ENCODE results near the gene KLF16.

KLF16 gene

DNA sequence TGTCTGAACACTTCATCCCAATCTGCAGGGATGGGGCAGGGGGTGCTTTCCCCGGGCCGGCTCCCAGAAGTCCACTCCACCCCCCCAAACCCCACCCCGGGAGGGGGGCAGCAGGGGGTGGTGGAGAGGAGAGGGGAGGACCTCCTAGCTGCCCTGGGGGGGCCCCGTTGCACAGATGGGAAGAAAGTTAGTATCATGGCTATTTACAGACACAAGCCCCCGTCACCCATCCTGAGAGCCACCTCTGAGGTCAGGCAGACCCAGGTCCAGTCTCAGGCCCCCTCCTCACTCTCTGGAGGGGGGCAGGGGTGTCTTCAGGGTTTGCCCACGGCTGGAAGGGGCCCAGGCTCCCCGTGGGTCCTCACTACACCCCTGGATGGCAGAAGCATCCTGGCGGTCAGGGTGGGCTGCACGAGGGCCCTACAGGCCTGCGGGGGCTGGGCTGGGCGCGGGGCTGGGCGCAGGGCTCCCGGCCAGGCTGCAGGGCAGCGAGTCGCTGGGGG is 9.3 kb downstream of the KLF16 start:
- FAIRE-seq: no peak

DNA sequence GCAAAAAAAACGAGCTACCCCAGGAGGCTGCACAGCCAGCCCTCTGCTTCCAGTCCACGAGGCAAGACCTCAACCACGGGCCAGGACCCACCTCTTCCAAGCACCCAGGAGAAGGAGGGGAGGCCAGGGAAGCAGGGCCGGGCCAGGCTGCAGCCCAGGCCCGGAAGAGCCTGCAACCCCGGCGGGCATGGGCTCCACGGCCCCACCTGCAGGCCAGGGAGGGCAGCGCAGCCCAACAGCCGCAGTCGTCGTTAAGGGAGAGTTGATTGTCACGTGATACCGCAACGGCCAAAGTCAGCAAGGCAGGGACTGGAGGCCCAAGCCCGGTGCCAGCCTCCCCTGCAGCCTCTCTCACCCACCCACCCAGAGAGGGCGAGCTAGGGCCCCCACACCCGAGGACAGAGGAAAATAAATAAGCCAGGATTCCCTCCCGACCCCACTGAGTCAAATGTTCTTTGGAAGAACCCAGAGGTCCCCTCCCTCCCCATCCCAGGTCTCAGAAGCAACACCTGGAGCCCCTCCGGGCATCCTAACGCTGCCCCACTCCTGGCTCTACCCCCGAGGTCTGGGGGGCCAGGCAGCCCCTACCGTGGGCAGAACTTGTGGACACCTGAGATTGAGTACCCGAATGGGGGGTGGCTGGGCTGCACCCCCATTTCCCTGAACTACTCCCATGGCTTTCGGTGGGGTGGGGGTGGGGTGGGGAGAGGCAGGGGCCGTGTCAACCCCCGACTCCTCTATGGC is 9.9 kb downstream of the KLF16 start:
- no peak for FAIRE-seq

DNA sequence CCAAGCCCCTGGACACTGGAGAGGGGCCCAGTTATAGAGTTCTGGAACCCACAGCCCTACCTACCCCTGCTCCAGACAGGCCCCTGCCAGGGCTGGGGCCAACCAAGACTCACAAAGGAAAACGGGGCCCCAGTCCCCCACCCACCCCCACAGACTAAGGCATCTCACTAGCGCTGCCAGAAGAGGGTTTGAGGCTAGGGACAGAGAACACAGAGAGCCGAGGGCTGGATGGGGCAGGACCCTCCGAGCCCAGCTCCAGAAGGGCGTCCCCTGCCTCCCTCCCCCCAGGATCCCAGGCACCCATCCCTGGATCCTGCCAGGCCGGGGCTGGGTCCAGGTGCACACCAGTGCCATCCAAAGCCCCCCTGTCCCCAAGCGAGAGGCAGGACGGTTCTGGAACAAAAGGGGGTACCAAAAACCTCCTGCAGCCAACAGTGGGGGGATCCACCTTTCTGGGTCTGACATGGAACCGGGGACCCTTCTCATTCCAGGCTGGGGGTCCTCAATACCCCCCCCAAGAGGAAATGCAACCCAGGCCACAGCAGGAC is 10.7 kb downstream of the KLF16 start:
- no peak for FAIRE-seq

DNA sequence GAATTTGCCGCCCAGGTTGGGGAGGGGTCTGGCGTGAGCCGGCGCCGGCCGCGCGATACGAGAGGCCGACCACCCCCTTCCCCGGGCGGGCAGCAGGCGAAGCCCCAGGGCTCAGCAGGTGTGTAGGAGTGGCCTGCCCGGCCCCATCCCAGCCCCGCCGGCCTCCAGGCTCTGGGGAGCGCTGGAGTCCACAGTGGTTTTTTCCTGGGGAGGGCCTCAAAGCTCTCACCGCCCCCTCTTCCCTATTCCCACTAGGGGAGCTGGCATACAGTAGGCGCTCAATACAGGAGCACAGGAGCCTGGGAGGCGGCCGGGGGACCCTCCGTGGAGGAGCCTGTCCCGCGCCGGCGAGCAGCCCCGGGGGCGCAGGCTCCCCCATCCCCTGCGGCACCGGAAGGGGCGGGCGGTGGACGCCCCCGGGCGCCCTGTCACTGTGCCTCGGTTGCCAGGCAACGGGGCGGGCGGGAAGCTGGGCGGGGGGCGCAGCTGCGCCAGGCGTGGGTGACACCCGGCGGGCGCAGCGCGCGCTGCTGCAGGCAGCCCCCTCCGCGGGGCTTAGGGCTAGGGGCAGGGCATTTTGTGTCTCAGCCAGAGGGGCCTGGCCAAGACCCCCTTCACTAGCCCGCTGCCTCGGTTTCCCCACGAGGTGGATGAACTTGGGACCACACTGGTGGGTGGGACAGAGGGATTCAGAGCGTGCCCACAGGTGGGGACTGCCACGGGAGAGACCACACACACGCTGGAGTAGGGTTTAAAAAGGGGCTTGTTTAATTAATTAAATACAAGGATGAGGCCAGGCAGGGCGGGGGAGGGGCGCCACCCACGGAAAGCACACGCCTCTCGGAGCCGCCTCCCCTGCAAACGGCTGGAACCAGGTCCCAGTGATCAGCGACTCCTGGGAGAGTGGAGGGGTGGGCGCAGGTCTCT is 11.5 kb downstream of the KLF16 start:
- no peak for FAIRE-seq

DNA sequence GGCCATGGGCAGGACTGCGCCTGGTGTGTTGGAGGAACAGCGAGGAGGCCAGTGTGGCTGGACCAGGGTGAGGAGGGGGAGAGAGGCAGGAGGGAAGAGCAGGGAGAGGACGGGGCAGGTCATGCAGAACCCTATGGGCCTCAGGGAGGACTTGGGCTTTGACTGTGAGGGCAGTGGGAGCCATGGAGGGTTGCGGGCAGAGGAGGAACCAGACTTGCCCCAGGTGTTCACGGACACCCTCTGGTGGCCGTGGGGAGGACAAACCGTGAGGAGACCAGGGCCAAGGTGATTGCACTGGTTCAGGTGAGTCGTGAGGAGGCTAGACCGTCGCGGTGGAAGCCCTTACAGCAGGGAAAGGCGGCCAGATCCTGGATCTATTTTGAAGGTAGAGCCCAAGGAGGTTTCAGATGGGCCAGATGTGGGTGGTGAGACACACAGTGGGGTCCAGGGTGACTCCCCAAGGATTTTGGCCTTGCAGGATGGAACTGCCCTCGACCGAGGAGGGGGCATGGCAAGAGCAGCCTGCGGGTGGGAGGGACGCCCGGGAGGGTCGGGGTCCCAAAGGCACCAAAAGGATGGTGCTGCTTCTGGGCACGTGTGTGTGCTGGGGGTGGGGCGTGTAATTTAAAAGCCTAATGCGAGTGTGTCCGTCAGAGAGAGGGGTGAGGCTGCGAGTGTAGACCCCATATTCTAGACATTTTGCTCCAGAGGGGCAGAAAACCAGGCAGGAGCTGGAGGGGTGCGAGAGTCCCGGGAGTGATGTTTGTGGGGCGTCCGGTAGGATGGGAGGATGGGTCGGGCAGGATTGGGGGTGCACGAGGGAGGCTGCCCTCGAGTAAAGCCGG is 12.3 kb downstream of the KLF16 start:
- no peak for FAIRE-seq

DNA sequence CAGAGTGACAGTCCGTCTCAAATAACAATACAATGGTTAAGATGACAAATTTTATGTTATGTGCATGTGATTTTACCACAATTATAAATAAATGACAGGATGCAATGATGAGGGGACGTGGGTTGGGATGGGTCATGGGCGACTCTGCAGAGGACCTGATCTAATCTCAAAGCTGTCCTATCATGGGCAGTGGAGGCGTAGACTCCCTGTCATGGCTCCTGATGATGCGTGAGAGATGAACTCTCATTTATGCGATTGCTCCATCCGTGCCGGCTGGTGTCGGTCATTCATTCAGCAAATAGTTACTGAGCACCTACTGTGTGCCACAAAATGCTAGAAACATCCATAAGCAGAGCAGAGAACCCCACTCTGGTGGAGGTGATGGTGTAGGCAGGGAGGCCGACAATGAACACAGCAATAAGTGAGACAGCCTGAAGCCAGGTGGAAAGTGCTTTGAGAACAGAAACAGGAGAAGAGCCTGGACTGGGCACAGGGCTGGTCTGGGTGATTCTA is 13.4 kb downstream of the KLF16 start:
- FAIRE-seq: no peak

DNA sequence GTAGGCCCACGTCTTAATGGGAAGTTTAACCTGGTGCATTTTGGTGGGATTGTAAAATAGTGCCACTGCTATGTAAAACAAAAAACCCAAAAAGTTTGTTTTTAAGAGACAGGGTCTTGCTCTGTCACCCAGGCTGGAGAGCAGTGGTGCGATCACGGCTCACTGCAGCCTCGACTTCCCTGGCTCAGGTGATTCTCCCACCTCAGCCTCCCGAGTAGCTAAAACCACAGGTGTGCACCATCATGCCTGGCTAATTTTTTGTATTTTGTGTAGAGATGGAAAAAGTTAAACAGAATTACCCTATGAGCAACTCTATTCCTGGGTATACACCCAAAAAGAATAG is 14.3 kb downstream of the KLF16 start:
- FAIRE-seq: no peak

DNA sequence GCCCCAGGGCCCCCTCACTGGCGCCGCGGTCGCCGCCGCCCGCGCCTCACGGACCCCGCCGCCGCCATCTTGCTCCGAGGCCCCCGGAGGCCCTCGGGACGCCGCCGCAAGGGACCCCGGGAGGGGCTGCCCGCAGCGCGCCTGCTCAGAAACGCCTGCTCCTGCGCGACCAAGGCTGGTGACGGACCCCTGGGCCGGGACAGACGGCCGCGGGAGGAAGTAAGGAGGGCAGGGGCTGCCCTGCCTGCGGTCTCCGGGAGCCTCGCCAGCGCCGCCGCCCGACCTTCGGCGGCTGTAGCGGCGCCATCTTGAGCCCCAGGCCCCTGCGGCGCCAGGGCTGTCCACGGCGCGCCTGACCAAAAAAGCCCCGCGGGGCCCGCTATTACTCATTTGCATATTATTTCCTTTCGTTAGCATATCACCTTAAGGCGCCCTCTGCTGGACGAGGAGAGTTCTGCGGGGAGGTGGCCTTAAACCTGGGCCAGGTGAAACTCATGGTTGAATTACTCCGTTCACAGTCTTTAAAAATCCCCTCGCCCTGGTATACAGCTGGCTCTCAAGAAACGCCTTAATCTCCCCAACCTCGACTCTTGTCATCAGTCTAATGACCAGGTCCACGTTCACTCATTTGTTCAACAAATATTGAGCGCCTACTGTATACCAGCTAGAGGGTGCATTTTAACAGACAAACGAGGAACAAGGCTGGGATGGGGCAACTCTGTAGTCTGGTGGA is 14.8 kb downstream of the KLF16 start, which contains the start of gene REXO1:
Gene REXO1, minus strand, starts transcription at position 85 of the 733 bp plus-strand sequence. CDS start 125 bp downstream, outside the sequence.
- FAIRE-seq: no peak

DNA sequence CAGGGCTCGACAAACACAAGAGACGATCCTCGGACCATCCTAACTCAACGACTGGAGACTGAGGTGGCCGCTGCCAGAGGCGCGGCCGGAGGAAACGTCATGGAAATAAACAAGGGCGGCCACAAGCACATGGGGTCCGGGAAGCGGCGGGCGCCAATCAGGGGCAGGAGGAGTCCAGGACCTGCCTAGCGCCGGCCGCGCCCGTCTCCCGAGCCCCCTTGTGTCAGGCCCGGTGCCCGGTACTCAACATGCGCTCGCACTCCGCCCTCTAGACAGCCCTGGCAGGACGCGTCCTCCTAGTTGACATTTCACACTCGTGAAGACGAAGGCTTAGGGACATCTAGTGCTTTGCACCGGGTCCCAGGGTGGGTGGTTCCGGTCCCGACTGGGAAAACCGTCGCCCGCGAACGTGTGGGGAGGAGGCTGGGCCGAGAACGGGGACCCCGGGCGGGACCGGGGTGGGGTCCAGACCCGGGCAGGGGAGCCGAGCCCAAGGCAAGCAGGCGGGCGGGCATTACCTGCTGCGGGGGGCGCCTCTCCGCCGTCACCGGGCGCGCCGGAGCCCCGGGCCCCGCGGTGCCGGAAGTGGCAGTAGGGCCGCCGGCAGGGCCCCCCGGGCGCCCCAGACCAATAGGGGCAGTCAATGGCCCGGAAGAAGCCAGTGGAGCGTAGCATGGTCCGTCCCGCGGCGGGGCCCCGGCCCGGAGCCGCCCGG is 15.5 kb downstream of the KLF16 start:
- no peak for FAIRE-seq

DNA sequence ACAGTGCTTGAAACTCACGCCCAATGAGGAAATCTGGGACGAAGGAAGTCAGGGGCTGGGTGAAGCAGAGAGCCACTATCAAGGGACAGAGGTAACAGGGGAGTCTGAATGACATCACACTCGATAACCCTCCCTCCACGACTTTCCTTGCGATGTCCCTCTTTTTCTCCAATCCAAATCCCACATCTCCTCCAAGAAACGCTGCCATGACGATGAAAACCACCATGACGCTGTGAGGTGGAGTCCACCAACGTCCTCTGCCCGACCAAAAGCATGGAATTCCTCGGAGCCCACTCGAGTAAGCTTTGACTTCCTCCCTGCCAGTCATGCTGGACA is 16.1 kb downstream of the KLF16 start:
- FAIRE-seq: no peak

DNA sequence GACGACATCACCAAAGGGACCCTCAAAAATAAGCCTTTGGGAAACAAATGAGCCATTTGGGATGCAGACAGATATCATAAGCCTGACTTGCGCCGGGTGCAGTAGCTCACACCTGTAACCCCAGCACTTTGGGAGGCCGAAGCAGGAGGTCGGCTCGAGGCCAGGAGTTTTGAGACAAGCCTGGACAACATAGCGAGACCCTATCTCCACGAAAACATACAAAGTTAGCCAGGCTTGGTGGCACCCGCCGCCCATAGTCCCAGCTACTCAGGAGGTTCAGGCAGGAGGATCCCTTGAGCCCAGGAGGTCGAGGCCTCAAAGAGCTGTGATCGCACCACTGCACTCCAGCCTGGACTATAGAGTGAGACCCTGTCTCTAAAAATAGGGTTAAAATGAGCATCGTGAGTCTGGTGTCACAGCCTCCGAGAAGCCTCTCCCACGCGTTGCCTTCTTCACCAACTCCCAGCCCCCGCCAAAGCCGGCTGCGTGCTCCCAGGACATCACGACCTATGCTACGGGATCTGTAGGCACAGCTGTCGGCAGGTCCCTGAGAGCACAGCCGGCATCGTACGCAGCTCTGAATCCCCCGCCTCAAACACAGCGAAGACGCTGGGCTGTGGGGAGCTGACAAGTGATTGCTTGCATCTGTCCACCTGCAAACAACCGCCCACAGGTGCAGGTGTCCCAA is 16.7 kb downstream of the KLF16 start:
- no peak for FAIRE-seq

DNA sequence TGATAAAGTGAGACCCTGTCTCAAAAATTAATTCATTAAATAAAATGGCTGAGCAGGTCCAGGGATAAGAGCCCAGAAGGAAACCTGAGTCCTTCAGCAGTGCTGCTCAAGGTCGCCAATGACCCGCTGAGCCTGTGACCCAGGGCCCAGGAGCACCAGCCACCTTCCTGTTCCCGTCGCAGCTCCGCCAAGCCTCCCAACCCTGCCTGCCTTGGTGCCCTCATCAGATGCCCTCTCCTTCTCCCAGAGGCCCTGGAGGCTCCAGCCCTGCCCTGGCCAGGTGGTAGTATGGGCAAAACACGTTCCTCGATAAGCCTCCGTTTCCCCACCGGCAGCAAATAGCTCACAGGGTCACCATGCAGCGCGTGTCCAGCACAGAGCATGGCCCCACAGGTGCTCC is 17.7 kb downstream of the KLF16 start:
- no peak for FAIRE-seq

DNA sequence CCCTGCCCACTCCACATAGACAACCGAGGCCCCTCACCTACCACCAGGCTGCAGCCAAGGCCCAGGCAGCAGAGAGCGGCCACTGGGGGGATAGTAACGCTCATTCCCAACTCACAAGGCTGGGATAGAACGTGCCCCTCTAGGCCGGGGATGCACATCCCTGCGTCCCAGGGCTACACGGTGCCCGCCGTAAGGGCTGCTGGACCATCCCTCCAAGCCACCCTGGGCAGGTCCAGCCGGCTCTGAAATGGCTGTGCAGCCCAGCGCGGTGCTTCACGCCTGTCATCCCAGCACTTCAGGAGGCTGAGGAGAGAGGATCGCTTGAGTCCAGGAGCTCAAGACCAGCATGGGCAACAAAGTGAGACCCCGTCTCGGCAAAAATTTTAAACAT is 18.3 kb downstream of the KLF16 start:
- FAIRE-seq: no peak

DNA sequence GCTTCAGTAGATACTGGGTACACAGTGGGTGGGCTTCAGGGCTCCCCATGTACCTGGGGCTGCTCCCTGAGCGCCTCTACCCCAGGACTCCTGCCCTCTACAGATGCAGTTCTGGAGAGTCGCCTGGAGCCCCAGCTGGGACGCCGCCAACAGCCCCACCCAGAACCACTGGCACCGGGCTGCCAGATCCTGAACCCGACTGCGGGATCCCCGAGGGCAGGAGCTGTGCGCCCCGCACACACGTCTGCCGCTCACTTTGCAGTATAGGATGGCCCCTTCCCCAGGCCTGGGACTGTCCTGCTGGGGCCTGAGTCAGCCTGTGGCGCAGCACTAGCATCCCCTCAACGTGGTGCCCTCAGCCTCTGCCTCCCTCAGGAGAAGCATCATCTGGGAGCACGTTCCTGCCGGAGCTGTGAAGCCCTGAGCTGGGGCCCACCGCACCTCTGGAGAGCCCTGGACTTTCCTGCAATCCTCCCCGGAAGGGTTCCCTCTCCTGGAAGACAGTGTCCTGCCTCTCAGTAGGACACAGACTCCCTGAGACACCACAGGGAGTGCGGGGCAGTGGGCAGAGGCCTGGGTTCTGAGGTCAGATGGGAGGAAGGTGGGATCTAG is 18.8 kb downstream of the KLF16 start:
- FAIRE-seq: no peak

DNA sequence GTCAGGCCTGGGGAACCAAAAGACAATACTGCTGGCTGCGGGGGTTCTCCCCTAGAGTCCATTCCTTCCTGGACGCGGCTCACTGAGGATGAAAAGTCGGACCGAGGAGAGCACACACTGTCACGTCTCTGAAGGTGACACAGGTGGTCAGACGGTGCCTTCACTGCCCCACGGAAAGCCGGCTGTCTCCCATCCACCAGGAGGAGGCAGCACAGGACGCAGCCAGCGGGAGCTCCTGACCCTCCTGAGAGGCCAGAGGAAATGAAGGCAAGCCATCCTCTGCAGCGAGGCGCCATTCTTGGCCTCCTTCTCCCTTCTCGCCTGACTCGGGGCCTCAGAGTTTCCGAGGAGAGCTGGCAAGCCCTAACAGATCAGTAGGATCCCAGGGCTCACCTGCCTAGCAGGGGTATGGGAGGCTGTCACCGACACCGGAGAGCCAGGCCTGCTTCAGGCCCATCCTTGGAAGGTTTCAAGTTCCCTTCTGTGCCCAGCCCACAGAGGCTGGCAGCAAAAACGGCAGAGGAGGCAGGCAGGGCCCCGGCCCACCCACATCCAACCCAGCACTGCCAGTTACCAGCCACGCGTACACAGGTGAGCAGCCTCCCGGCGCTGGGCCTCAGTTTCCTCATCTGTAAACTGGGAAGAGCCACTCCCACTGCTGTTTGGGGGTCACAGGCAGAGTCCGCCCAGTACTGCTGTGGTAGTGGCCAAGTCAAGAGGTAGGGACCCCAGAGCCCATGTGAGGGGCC is 19.6 kb downstream of the KLF16 start:
- FAIRE-seq: no peak

DNA sequence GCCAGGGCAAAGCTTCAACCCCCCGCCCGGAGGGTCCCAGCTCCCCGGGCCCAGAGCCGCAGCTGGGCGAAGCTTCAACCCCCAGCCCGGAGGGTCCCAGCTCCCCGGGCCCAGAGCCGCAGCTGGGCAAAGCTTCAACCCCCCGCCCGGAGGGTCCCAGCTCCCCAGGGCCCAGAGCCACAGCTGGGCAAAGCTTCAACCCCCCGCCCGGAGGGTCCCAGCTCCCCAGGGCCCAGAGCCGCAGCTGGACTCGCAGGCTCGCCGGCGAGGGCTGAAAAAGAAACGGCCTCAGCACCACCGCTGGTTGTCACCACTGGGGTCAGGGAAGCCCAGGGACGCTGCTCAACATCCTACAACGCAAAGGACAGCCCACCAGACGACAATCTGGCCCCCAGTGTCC is 20.3 kb downstream of the KLF16 start:
- FAIRE-seq: no peak

DNA sequence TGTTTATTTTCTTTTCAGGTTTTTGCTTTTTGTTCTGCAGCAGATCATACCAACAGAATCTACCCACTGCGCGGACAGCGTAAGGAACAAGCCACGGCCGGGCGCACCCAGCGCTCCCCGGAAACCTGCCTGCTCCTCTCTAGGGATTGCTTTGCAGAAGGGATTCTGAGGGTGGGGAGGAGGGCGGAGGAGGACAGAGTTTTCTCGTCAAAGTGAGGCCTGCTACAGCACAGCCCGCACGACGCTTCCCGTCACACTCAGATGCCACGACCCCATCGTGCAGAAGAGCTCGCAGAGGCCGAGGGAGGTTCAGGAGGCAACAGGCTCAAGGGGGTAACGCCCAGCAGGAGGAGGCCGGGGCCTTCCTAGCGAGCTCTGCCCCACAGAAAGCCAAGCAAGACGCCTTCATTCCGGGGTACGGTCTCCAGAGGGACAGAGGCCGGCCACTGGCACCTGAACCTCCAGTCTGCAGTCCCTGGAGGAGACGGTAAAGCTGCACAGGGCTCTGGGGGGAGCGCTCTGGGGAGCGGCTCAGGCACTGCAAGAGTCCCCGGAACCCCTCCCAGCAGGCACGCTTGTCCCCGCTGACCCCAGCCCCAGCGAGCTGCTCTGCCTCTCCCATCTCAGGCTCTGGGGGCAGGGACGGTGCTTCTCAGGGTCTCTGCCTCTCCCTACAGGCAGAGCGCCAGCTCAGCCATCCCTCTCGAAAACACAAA is 22.0 kb downstream of the KLF16 start:
- FAIRE-seq: no peak

DNA sequence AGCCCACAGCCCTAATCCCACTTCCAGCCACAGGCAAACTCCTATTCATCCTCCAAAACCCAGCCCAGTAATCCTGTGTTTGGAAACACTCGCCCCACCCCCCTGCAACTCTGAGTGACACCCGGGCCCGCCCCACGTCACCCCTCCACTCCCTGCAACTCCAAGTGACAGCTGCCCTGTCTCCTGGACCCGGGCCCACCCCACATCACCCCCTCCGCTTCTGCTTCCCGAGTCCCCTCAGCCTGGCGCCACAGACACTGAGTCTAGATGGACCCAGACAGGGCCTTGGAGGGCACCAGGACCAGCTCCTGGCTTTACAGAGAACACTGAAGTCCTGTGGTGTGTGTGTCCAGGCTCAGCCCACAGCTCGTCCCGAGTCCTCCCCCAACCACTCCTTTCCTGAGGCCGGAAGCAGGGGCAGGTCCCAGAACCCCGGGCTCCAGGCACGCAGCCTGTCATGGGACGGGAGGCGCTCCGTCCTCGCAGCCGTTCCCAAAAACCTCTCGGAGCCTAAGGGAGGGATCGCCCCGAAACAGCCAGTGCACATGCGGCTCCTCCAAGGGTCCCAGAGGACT is 22.8 kb downstream of the KLF16 start:
- FAIRE-seq: no peak
